ENCODE measurements around the gene RBM12. TPM values are rescaled to one million over a fixed set of nuclear protein-coding genes. Genes with fewer than 3 reads are reported as not detected.

RBM12 gene
- total and polyA plus RNA-seq, 2 of the 4 experiments (the other 2 are of a cell fraction) = 44.7 to 65.8 TPM

GRCh38 chr20:35610833-35611427, 53.8 kb downstream of the RBM12 start:
- in situ Hi-C loops (cut with MboI; ENCODE audit: low sequenced_read_pairs) (no loop called here), intact Hi-C loops (cut with micrococcal nuclease) (loop anchor here (10.0 kb wide), 1 partner anchor 96 kb away; no protein-coding TSS in a partner anchor)
- BruUV-seq (replicated peaks) = no TSS peak

More at GRCh38 chr20:35610833-35611427, 53.8 kb downstream of the RBM12 start:
- H2BK15ac ChIP-seq (ENCODE audit: low read depth, low read length) = no peak overlapping the region
- no peaks in the 10 kb centered on the region for H3K9me3 ChIP-seq (ENCODE audit: control insufficient read depth, insufficient read depth, low read length)
- H4K5ac ChIP-seq (ENCODE audit: low read depth, low read length) = no peak overlapping the region
- H3K9me1 ChIP-seq (ENCODE audit: insufficient read depth, low read length) = no peaks in the 10 kb centered on the region
- H2AFZ ChIP-seq (replicated peaks; ENCODE audit: low read length, poor library complexity) = no peak overlapping the region
- H3K27me3 ChIP-seq (ENCODE audit: control insufficient read depth, insufficient read depth, low read length) = no peaks in the 10 kb centered on the region
- H2BK20ac ChIP-seq (ENCODE audit: low read depth, low read length) = no peak overlapping the region
- H3K56ac ChIP-seq (ENCODE audit: extremely low read depth, insufficient read depth, low read length) = no peak overlapping the region
- H3K27ac ChIP-seq (ENCODE audit: insufficient read depth, low read length) = no peak overlapping the region
- H2AK5ac ChIP-seq (ENCODE audit: low read depth, low read length) = no peak overlapping the region
- 67% methylated on average over 4 of the region's 9 CpGs; no CpG with 5 or more reads in 1 of the 2 experiments for WGBS, 2 experiments (ENCODE audit: extremely low coverage in 2 of 2, insufficient read length in 1 of 2)
- no peak overlapping the region for H2BK120ac ChIP-seq (ENCODE audit: low read depth, low read length)
- POLR2A ChIA-PET (ENCODE audit: unreplicated experiment) = no interaction called here
- no peak overlapping the region for H3K4me2 ChIP-seq (ENCODE audit: low read depth, low read length)
- H3K36me3 ChIP-seq (ENCODE audit: control insufficient read depth, insufficient read depth, low read length) = no peaks in the 10 kb centered on the region
- no peak overlapping the region for H3K4me3 ChIP-seq (ENCODE audit: insufficient read depth, low read depth, low read length)
- no peak overlapping the region for H2AK9ac ChIP-seq (replicated peaks; ENCODE audit: low read depth, low read length, poor library complexity)
- H3K18ac ChIP-seq (ENCODE audit: low read depth, low read length) = no peak overlapping the region
- dilution Hi-C loops (cut with HindIII; ENCODE audit: low sequenced_read_pairs, unreplicated experiment) = no loop called here
- CTCF ChIA-PET = no interaction called here
- no peak overlapping the region for H3K23ac ChIP-seq (ENCODE audit: low read depth, low read length)
- DNase-seq (no peak), ATAC-seq (ENCODE audit: low read depth) (no peak)
- no peak overlapping the region for H4K91ac ChIP-seq (ENCODE audit: insufficient read depth, low read depth, low read length)
- H4K8ac ChIP-seq (ENCODE audit: low read depth in 2 of 2, low read length in 2 of 2) = no peak overlapping the region
- no peak for TF ChIP-seq RAD21 (IDR thresholded peaks at IDR 0.05; ENCODE audit: low read length)
- no peak for TF ChIP-seq ELK1 (IDR thresholded peaks at IDR 0.05; ENCODE audit: borderline replicate concordance, low read depth, low read length)
- no peak for TF ChIP-seq MXI1 (IDR thresholded peaks at IDR 0.05; ENCODE audit: borderline replicate concordance, low read depth, low read length)
- TF ChIP-seq POLR2A (IDR thresholded peaks at IDR 0.05; ENCODE audit: low read depth, low read length) = no peak
- TF ChIP-seq CHD1 (IDR thresholded peaks at IDR 0.05; ENCODE audit: low read depth, low read length) = no peak
- TF ChIP-seq CEBPB (IDR thresholded peaks at IDR 0.05; ENCODE audit: low read depth, low read length) = no peak
- no peak for TF ChIP-seq SMC3 (IDR thresholded peaks at IDR 0.05; ENCODE audit: low read depth, low read length)
- TF ChIP-seq RFX5 (IDR thresholded peaks at IDR 0.05; ENCODE audit: low read depth, low read length) = no peak
- TF ChIP-seq MAFK (IDR thresholded peaks at IDR 0.05; ENCODE audit: low read depth, low read length) = no peak
- TF ChIP-seq BHLHE40 (IDR thresholded peaks at IDR 0.05; ENCODE audit: low read depth, low read length) = no peak
- no peak for TF ChIP-seq CTCF (conservative IDR thresholded peaks at IDR 0.05; ENCODE audit: low read depth, low read length)
- no peak for TF ChIP-seq NFE2L2 (IDR thresholded peaks at IDR 0.05; ENCODE audit: low read depth, low read length)
- no peak for TF ChIP-seq RCOR1 (IDR thresholded peaks at IDR 0.05; ENCODE audit: insufficient replicate concordance, low read length)
- no peaks in the 10 kb centered on the region for H3K79me1 ChIP-seq (ENCODE audit: low read depth in 1 of 2, low read length in 2 of 2)
- H3K4ac ChIP-seq (ENCODE audit: low read depth, low read length) = no peak overlapping the region
- no peaks in the 10 kb centered on the region for H4K20me1 ChIP-seq (ENCODE audit: insufficient read depth, low read length)
- 0 out of 2 replicates have a peak, but pooled peaks cover 2% of the 10 kb centered on the region for H3K4me1 ChIP-seq (ENCODE audit: control insufficient read depth, insufficient read depth, low read length)
- no peak overlapping the region for H2BK5ac ChIP-seq (ENCODE audit: low read depth, low read length, poor library complexity, severe bottlenecking)
- H3K14ac ChIP-seq (replicated peaks; ENCODE audit: low read depth, low read length) = no peak overlapping the region
- H3K9ac ChIP-seq (ENCODE audit: low read depth, low read length) = no peak overlapping the region

All from IMR-90 (cell line).